ENCODE measurements around the gene SLC1A3. TPM values are rescaled to one million over a fixed set of nuclear protein-coding genes. Genes with fewer than 3 reads are reported as not detected.
"Not testable (repeated sequence)": the region's sequence is repeated elsewhere in the genome, so short reads cannot be mapped to it uniquely, and the experiment has no call there.

SLC1A3 gene
- total and polyA plus RNA-seq, 8 donors = 0.76 to 29.7 (median 3.1) TPM

DNA sequence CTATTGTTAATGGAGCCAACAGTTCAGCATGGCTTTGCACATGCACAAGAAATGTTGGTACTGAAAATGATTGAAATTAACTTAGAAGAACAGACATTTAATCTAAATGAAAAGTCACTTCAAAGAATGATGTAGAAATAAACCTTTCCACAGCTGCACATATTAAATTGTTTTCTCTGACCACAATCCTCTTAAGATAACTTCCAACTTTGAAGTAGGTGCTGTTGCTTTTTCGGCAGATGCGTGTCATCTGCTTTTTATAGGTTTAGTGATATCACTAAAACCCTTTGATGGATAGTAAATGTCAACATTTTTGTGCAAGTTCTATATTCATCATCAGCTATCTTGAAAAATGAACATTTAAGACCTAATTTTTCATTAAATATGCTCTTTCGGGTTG, 25.3 kb upstream of the SLC1A3 start:
- no peak overlapping the region for H3K27ac ChIP-seq
- no peak for DNase-seq

DNA sequence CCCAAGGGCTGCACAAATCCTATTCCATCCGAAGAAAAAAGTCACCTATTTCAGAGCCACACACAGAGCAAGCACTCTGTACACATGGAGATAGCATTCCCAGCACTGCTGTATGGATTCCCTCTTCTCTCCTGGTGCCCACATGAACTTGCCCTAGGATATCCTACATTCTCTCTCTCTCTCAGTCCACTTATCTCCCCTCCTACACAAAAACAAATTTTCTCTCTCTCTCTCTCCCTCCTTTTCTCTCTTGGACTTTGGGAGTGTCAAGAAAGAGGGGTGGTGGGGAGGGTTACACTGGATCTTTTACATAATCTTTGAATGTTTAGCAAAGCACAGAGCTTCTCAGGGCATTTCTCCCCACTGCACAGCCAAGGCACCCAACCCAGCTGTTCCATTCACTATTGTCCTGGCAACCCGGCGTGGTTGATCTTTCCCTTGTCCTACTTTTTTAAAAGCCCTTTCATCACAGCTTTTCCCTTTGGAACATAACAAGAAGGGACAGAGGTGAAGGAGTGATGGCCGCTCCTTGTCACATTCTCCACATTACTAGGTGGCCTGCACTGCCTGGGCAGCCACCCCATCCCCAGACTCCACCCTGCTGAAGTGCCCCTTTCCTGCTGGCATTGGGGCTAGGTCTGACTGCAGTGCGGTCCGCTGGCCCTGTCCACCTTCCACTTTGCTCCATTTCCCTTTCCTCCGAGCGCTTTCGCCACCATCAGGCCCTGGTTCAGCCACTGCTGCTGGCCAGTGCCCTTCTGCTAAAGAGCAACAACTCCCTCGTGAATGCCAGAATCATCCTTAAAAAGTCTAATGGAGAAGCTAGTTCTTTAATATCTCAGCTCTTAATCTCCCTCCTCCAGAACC, 22.2 kb upstream of the SLC1A3 start:
- TF ChIP-seq POLR2A (IDR thresholded peaks at IDR 0.05) = no peak
- no peak for TF ChIP-seq POLR2AphosphoS5 (IDR thresholded peaks at IDR 0.05)
- no peak for TF ChIP-seq EP300 (IDR thresholded peaks at IDR 0.05)
- TF ChIP-seq, protein P1, sequence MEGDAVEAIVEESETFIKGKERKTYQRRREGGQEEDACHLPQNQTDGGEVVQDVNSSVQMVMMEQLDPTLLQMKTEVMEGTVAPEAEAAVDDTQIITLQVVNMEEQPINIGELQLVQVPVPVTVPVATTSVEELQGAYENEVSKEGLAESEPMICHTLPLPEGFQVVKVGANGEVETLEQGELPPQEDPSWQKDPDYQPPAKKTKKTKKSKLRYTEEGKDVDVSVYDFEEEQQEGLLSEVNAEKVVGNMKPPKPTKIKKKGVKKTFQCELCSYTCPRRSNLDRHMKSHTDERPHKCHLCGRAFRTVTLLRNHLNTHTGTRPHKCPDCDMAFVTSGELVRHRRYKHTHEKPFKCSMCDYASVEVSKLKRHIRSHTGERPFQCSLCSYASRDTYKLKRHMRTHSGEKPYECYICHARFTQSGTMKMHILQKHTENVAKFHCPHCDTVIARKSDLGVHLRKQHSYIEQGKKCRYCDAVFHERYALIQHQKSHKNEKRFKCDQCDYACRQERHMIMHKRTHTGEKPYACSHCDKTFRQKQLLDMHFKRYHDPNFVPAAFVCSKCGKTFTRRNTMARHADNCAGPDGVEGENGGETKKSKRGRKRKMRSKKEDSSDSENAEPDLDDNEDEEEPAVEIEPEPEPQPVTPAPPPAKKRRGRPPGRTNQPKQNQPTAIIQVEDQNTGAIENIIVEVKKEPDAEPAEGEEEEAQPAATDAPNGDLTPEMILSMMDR (IDR thresholded peaks at IDR 0.05) = no peak
- Histone ChIP-seq H3K36me3 (no peaks in the 10 kb centered on the region), H3K4me3 (no peak overlapping the region), H3K4me1 (no peaks in the 10 kb centered on the region), H3K27me3 (no peaks in the 10 kb centered on the region), H3K27ac (no peak overlapping the region), H3K9me3 (no peaks in the 10 kb centered on the region)
- 71 to 85% (median 76%) methylated on average over 10 of the region's 10 CpGs for WGBS, 5 donors
- DNase-seq = no peak
- intact Hi-C loops (cut with DNase I; ENCODE audit: low total_unique reads) = no loop called here

More for the DNA sequence above, 25.3 kb upstream of the SLC1A3 start:
- 62 to 73% (median 66%) methylated on average over 3 of the region's 3 CpGs for WGBS, 5 donors
- intact Hi-C loops (cut with DNase I; ENCODE audit: low total_unique reads) = no loop called here
- Histone ChIP-seq H3K36me3 (no peaks in the 10 kb centered on the region), H3K27me3 (no peaks in the 10 kb centered on the region), H3K4me1 (no peaks in the 10 kb centered on the region), H3K9me3 (no peaks in the 10 kb centered on the region), H3K4me3 (no peak overlapping the region)
- no peak for TF ChIP-seq EP300 (IDR thresholded peaks at IDR 0.05)
- TF ChIP-seq, protein P1 (IDR thresholded peaks at IDR 0.05) = no peak

DNA sequence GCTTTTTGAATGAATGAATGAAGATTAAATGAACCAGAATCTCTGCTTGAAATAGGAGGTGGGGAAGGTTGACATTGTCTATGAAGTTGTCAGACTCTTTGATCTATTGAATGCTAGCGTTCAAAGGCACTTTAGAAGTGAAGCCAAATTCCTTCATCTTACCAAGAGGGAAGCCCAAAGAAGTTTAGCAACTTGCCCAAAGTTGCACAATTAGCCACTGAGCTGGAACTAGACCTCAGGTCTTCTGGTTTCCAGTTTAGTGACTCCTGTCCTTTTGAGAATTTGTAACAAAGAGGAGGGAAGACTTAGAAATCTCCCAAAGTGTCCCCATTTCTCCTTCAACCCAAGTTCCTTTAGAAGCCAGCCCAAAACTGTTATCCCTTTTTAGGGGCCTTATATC, 20.7 kb upstream of the SLC1A3 start:
- DNase-seq = no peak
- no peak overlapping the region for H3K4me3 ChIP-seq
- H3K36me3 ChIP-seq = no peaks in the 10 kb centered on the region
- intact Hi-C loops (cut with DNase I; ENCODE audit: low total_unique reads) = no loop called here
- no peaks in the 10 kb centered on the region for H3K4me1 ChIP-seq
- no peaks in the 10 kb centered on the region for H3K27me3 ChIP-seq
- H3K9me3 ChIP-seq = no peaks in the 10 kb centered on the region
- TF ChIP-seq POLR2AphosphoS5 (IDR thresholded peaks at IDR 0.05) = no peak
- no peak for TF ChIP-seq POLR2A (IDR thresholded peaks at IDR 0.05)
- no peak for TF ChIP-seq EP300 (IDR thresholded peaks at IDR 0.05)
- no peak overlapping the region for H3K27ac ChIP-seq
- WGBS, 5 donors = 59 to 74% (median 65%) methylated on average over 1 of the region's 1 CpG

DNA sequence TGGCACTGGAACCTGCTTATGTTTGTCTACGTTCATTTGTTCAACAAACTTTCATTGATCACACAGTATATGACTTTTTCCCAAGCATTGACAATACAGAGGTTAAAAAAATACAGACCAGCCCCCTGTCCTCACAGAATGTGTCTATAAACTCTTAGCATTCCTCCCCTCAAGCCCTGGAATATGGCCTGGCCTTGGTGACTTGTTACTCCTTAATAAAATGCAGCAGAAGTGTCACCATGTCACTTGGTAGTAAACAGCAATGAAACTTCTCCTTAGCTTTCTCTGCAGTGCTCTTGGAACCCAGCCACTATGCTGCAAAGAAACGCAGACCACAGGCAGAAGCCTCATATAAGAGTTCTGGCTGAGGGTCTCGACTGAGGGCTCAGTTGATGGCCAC, 19.1 kb upstream of the SLC1A3 start:
- 55 to 70% (median 59%) methylated on average over 3 of the region's 3 CpGs for WGBS, 5 donors
- Histone ChIP-seq H3K27ac (no peak overlapping the region), H3K27me3 (no peaks in the 10 kb centered on the region), H3K4me3 (no peak overlapping the region), H3K36me3 (no peaks in the 10 kb centered on the region), H3K9me3 (no peaks in the 10 kb centered on the region), H3K4me1 (no peaks in the 10 kb centered on the region)
- no peak for TF ChIP-seq POLR2A (IDR thresholded peaks at IDR 0.05)
- TF ChIP-seq, protein P1 (IDR thresholded peaks at IDR 0.05) = no peak
- no peak for TF ChIP-seq POLR2AphosphoS5 (IDR thresholded peaks at IDR 0.05)
- no peak for TF ChIP-seq EP300 (IDR thresholded peaks at IDR 0.05)
- intact Hi-C loops (cut with DNase I; ENCODE audit: low total_unique reads) = no loop called here
- no peak for DNase-seq

DNA sequence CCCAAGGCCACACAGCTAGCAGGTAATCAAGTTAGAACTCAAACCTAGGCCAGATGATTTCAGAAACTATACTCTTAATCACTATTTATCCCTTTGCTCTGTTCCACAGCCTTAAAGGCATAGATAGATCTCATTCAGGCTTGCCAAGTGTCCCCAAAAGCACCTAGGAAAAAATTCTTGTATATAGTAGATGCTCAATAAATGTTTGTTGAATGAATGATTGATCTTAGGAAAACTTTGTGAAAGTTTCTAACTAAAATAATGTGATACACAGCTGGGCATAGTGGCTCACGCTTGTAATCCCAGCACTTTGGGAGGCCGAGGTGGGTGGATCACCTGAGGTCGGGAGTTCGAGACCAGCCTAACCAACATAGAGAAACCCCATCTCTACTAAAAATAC, 16.7 kb upstream of the SLC1A3 start:
- WGBS, 5 donors = 92 to 98% (median 95%) methylated on average over 4 of the region's 4 CpGs
- H3K4me1 ChIP-seq; H3K9me3 ChIP-seq; H3K36me3 ChIP-seq; intact Hi-C loops (cut with DNase I; ENCODE audit: low total_unique reads); H3K27ac ChIP-seq; H3K27me3 ChIP-seq; DNase-seq; H3K4me3 ChIP-seq: not testable (repeated sequence)

All from stomach (tissue), 9 donors.